Activated CD8-positive, alpha-beta memory T cell treated with anti-CD3 and anti-CD28 coated beads, Interleukin-2, amount 50 U/mL, for 4 hours (primary cell): Measurements from ENCODE around the gene PIGN.
"Not testable (repeated sequence)": the region's sequence is repeated elsewhere in the genome, so short reads cannot be mapped to it uniquely, and the experiment has no call there.

Experiments
- DNase-seq: peaks from one replicate; pipeline ENCODE4 v3.0.0-alpha.2; 2020

PIGN gene

DNA sequence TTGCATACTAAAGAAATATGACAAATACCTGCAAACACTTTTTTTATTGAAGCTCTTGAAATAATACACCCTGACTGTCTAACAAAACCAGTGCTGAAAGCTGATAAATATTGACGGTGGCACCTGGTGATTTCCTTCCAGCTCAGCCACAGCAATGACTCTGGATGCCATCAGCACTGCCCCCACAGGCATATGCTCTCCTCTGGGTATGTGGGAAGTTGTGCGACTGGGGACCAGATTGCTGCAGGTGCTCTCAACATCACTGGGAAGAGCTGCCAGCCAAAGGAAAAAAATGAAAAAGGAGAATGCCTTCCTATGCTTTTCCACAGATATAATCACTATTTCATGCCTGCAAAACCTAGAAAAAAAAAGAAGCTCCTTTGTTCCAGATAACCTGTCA is 141.5 kb downstream of the PIGN start:
- no peak for DNase-seq

DNA sequence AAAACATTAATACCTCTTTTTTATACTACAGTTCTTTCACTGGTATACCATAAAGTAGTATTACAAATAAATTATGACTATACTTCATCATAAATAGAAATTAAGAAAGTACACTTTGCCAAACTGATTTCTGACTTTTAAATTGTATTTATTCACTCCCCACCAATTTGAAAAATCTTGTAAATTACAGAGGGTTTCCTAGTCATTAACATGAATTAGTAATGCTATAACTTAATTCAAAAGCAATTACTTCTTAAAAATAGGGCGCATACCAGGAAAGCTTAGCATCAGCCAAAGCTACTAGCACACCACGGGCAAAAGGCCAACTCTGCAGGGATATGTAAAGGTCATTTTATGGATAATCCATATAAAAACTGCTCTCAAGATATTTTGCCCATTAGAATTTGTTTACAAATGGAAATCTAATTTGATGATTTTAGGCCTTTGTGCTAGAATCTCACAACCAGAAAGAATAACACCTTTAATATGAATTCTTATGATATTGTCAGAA is 142.3 kb downstream of the PIGN start:
- DNase-seq: no peak

DNA sequence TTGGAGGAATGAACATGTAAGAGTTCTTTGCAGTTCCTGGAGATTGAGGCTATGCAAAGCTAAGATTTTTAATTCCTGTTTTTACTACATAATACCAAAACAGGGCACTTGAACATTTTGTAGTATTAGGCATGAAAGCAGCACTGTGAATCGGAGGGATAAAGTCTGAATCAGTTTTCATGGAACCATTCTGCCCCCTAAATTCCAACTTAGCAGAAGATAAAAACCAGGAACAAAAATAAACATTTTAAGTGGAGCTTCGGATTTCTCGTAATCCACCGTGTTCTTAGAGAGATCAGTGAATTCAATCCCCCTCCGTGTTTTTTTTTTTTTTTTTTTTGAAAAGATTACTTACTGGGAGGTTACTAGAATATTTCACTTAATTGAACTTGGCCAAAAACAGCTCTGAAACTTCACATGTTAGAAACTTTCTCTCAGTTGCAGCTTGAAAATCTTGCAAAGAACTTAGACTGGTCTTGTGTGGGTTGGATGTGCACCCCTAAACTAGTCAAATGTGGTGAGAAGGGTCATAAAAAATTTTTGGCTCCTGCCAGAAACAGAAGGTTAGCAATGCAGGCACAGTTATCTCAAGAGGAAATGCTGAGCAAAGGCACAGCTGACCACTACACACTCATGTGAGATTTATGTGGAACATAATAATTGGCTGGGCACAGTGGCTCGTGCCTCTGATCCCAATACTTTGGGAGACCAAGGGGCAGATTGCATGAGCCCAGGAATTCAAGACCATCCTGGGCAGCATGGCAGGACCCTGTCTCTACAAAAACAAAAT is 148.7 kb downstream of the PIGN start:
- no peak for DNase-seq

DNA sequence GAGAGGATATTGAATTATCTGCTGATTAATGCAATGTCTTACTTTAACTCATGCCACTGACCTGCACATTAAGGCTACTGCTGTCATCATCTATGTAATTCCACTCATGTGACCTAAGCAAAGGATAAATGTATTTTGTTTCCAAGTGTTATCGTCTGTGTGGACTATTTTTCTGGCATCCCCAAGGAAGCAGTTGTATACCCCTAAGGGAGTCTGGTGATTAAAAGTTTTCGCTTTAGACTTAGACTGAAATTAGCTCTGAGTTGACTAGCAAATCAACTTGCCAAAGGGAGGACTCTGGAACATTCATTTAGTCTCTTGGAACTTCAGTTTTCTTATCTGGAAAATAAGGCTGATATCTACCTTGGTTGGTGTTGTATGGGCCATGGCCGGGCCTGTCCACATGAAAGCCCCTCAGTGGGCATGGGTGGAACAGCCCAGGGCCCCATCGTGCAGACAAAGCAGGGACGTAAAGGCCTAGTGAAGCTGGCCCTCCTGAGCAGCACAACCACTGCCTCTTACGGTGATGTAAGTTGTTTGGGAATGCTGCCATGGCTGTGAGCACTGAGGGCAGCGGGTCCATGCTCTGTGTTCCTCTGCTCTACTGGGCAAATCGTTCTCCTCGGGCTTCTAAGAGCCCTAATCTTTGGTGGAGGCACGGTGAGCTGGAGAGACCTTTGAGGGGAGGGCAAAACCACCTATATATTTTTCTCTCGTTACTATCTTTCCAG is 149.7 kb downstream of the PIGN start:
- DNase-seq: no peak

DNA sequence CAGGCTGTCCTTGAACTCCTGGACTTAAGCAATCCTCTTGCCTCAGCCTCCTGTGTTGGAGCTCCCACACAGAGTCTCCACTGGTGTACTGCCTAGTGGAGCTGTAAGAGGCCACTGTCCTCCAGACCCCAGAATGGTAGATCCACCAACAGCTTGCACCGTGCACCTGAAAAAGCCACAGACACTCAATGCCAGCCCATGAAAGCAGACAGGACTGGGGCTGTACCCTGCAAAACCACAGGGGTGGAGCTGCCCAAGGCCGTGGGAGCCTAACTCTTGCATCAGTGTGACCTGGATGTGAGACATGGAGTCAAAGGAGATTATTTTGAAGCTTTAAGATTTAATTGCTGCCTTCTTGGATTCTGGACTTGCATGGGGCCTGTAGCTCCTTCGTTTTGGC is 152.6 kb downstream of the PIGN start:
- DNase-seq: not testable (repeated sequence)

DNA sequence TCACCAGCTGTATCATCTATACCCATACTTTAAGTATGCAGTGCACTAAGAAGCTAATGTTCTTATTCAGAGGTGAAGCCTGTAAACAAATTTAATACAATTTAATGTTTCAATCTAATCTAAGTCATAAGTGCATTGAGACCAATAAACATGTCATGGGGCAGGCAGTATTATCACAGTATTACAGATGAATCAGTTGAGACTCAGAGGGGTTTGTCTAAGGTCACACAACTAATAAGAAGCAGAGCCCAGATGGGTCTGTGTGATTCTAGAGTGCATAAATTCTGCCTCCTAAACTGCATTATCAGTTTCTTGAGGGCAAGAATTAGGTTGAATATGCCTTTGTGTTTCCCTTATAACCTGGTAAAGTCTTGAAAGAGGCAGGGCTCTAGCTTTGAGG is 153.1 kb downstream of the PIGN start:
- DNase-seq: no peak

DNA sequence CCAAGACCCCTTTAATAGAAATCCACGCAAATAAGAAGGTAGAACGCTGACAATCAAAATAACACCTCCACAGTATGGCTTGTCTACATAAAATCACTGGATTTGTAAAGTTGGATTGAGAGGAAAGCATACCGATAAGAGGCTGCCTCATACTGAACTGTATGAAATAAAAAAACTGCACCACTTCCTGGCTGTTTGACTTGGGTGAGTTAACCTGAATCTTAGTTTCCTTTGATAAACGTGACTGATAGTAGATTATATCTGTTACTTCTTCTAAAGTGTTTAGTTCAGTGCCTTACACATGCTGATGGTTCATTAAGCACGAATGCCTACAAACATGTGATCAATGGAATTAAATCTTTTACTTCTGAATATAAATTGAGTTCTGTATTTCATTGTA is 153.6 kb downstream of the PIGN start:
- no peak for DNase-seq

DNA sequence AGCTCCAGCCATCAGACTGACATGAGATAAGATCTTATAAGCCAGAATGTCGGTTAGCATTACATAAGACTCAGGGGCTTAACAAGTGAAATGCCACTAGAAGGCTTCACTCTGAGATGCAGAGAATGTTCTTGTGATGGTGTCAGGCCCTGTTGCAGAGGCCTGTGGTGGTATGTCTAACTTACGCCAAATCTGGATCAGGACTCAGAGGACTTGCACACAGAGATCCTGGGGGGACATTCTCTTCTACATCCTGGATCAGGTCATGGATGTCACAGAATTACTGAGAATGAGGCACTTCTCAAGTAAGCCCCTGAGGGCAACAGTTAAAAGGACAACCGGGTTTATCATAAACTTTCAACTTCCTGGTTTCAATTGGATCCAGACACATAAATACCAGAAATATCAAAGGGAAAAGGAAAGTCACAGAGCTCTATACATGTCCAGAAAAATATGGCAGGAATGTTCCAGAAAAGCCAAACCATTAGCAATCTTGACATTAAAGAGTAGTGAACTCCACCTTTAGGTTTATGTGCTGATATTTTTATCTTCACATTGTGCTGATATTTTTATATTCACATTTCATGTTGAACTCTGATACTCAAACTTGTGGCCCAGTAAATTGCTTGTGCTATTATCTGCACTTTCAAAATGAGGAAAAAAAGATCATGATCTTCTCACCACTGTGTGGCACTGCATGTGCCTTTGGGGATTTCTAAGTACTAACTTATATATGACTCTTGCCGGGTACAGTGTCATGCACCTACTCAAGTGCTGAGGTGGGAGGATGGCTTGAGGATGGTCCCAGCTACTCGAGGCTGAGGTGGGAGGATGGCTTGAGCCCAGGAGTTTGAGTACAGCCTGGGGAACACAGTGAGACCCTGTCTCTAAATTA is 156.5 kb downstream of the PIGN start:
- no peak for DNase-seq

DNA sequence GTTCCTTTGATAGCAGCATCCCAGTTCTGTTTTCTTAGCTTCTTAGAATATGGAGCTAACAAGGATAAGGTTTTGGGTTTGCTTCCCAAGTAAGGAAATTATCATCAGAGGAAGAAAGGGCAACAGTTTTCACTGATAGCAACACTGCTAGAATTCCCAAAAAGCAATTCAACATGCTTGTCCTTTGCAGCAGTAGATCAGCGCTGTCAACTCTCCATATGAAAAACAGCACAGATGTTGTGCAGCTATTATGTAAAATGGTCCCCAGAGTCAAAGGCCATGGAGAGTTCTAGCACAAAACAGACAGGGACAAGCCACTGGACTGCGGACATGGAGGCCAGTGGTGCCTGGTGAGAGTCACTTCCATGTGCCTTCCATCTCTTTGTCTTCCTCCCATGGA is 158.1 kb downstream of the PIGN start:
- DNase-seq: no peak

DNA sequence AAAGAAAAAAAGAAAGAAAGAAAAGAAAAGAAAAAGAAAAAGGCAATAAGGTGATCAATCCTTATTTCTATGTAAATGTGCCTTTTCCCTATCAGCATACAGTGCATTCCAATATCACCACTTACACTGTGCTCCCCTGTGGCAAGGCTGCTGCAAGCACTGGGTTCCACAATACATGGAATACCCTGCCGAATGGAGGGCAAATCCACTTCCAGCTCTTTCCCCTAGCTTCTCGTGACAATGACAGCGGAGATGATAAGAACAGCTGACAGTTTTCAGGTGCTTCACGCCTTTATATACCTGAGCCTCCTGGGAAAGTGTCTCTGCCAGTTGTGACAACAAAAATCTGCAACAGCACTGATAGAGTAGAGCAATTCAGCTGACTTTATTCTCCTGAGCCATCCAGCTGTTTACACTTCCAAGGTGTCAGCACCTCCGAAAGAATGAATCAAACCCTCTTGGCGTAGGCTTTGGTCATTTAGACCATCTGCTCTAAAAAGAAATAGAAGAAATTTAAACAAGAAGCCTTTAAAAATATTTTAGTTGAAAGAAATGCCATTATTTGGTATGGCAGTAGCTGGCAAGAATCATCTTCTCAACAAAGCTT is 158.8 kb downstream of the PIGN start:
- no peak for DNase-seq

DNA sequence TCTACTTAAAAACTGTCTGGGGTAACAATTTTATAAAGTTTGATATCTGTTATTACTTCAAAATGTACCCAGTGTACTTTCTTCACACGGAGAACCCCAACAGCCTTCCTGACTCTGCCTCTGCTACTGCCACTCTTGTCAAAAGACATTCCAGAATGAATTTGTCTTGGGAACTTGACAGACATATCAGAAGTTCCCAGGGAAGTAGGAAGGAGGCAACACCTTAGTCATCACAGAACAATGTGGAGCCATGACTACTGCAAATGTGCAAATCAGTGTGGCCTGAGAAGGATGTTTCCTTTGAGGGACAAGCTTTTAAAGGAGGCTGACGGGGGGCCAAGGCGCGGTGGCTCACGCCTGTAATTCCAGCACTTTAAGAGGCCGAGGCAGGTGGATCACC is 160.3 kb downstream of the PIGN start:
- DNase-seq: no peak

DNA sequence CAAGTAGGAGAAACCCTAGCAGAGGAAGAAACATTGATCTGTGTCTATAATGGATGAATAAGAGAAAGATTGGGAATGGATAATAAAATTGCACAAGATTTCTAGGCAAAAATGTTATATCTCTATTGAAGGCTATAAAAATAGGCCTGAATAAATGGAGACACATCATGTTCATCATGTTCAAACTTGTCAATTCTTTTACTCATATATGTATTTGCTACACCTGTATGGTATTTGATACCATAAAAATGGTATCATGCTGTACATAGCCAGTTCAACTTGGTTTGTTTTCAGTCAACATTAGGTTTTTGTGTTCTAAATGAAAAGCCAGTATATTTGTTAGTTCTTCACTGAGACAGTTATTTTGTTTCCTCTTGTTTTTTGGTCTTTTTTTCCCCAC is 161.9 kb downstream of the PIGN start:
- DNase-seq: no peak

DNA sequence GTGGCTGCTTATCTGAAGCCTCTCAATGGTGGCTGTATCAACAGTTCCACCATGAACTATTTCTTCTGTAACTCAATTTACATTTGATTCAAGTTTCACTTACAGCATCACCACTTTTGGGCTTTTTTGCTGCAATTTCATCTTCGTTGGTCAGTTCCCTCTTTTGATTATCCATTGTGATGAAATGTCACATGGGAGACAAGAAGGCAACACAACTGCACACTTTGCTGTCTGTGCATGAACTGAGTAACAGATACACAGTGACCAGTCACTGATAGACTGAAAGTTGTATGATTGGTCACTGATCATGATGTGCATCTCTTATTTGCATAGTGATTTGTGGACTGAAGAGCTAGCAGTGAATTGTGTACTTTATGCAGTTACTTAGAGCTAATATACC is 163.3 kb downstream of the PIGN start:
- DNase-seq: no peak

DNA sequence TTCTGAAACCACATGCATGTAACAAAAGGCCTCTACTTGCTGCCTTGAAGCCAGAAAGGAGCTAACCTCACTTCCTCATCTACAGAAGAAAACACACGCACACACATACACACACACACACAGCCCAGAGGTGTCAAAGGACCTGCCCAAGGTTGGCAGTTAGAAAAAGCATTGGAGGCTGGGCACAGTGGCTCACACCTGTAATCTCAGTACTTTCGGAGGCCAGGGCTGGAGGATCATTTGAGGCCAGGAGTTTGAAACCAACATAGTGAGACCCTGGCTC is 168.2 kb downstream of the PIGN start:
- DNase-seq: no peak

DNA sequence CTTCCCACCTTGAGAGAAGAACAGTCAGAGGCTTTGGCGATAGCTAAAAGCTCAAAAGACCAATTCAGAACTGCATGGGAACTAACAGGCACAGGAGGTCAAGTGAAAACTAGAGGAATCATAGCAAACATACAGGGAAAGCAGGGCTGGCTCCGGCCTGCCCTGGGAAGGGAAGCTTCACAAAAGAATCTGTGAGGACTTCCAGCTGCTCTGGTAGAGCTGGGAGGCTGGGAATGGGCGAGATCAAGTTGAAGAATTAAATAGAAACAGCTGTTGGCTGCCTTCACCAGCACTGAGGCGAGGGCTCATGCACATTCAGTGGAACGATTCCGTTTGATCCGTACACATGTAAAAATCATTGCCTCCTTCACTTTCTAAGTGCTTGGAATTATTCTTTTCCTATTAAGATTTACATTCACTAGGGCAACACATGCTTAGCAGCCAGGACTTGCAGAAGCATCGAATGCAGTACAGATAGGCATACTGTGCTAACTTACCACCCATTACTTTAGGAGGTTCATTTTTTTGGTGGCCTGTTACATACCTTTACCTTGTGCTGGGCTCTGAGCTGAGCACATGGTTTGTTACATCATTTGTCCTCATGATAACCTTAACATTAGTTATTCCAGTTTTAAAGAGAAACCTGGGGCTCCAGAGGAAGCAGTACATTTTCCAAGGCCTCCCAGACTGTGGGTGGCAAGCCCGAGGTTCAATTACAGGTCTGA is 168.7 kb downstream of the PIGN start:
- DNase-seq: no peak

DNA sequence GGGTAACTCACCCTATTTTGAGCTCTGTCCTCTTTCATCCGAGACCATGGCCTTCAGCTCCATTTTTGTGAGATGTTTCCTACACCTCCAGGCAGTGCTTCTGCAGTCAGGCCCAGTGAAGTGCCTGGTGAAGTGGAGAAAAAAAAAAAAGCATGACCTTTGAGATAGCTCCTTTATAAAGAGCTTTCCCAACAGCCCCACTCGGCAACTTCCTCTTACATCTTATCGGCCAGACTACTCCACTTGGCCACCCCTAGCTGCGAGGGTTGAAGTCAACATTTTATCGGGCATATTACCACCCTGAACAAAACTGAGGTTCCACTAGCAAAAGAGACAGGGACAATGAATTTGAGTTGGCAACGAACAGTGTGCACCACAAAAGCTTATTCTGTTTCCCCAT is 169.2 kb downstream of the PIGN start:
- DNase-seq: no peak

DNA sequence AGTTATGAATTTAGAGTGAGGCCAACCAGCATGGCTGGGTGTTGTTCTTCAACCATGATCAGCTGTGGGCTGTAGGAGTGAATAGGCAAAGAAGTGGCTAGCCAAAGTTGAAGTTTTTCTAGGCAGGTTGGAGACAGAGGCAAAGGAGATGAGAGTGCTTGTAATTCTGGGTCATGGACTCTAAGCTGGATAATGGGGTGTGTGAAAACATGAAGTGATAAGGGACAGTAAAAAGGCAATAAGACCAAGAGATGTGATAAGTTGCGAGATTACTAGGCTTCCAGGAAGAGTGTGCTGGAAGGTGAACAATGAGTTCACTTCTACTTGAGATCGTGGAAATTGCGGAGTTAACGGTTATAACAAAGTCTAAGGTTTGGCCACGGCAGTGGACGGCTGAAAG is 175.4 kb downstream of the PIGN start:
- DNase-seq: no peak

DNA sequence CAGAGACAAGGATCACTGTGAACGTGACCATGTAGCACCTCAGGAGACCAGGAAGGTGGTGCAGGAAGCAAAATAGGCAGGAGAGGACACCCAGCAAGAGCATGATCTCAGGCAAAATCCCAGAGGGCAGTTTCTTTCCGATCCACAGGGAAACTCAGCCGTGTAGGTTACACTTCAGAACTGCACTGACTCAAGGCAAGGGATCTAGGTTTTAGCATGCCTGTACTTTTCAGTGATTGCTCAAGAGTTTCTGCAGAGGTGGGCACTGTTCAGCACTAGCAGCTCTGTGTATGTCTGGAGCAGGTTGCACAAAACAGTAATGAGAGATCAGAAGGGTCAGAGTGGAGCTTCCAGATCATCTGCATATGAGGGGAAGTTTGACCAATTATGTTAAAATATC is 177.3 kb downstream of the PIGN start:
- no peak for DNase-seq

DNA sequence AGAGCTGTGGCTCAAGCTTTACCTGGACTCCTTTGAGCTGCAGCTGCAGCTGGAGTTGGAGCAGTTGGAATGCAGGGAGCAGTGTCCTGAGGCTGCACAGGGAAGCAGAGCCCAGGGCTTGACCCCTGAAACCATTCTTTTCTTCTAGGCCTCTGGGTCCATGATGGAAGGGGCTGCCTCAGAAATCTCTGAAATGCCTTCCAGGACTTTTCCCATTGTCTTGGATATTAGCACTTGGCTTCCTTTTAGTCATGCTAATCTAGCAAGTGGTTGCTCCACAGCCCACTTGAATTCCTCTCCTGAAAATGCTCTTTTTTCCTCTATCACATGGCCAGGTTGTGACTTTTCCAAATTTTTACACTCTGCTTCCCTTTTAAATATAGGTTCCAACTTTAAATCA is 185.5 kb downstream of the PIGN start:
- DNase-seq: no peak

DNA sequence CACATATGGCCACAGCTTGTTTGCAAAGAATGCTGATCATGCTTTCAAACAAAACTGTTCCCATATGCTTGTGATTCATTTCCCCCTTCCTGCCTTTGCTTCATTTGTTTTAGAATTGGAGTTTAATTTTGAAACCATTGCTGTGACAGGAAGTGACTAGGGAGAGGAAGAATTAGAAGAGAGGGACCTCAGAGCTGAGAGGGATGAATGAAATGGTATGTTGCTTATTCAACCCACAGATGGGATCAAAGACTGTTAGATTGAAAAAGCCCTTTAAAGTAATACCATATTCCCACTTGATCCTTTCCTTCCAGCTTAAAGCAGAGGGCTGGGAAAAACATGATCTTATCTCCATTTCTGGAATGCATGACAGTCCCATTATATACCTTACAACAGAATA is 187.9 kb downstream of the PIGN start:
- no peak for DNase-seq

DNA sequence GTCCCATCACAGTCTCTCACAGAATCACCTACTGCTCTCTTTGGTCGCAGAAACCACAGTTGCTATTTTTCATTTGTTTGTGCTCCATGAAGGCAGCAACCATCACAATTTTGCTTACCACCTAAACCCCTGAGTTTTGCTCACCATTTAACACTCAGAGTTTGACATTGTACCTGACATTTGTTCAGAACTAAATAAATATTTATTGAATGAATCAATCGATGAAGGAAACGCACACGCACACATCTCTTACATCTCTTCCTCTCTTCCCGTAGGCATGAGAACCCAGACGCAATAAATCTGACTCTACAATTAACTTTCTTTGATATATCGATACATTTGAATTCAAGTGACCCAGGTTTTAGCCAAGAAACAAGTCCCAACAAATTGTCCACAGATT is 188.5 kb downstream of the PIGN start:
- no peak for DNase-seq

DNA sequence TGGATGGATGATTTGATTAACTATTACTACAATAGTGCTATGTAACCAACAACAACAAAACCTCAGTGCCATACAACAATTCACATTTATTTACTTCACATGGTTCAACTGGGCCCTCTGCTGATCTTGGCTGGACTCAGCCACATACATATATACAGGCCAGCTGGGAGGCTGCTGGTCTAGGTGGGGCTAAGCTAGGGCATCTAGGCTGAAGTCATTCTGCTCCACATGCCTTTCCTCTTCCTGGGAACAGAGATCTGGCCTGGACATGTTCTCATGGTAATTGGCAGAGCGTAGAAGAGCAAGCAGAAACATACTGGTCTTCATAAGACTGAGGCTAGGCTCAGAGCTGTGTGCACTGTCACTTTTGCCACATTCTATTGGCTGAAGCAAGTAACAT is 191.2 kb downstream of the PIGN start:
- no peak for DNase-seq

DNA sequence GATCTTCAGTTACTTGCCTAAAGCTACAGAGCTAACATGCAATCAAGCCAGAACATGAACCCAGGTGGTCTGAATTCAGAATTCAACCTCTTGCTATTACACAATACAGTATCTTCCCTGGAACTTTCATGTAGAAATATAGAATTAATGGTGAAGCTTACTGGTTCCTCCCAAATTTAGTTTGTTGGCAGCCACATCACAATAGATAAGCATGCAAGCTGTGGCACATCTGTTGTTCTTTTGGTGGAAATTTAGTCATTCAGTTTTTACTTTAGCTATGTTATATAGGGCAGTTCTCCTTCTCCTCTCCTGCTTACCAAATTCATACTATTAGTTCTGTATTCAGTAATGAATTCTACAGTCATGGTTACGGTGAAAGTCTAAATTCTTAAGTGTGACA is 193.0 kb downstream of the PIGN start:
- DNase-seq: no peak
